ENCODE data around the gene EPS8L2. TPM values are rescaled to one million over a fixed set of nuclear protein-coding genes. Genes with fewer than 3 reads are reported as not detected.

Gene EPS8L2
- total and polyA plus RNA-seq, 2 of the 13 experiments (the other 11 are each of a cell fraction or from before 2014, with no cell fraction given), result 89.3 to 416 TPM

GRCh38 chr11:727859-728748 lies 22.1 kb downstream of the EPS8L2 start (continued):
- TF ChIP-seq SKIL (CRISPR knock-in tag; IDR thresholded peaks at IDR 0.05; ENCODE audit: borderline replicate concordance), result no peak
- TF ChIP-seq SMARCC2 (IDR thresholded peaks at IDR 0.05), result no peak
- no peak for TF ChIP-seq TRIM24 (CRISPR knock-in tag; IDR thresholded peaks at IDR 0.05)
- TF ChIP-seq ZSCAN5A (CRISPR knock-in tag; IDR thresholded peaks at IDR 0.05; ENCODE audit: borderline replicate concordance), result peak; percentile 52; the same call in 1 of the 2 replicates
- no peak for TF ChIP-seq IKZF4 (CRISPR knock-in tag; IDR thresholded peaks at IDR 0.05; ENCODE audit: borderline replicate concordance, low read depth, not compliant biosample characterization)
- TF ChIP-seq SP4 (CRISPR knock-in tag; IDR thresholded peaks at IDR 0.05), result peak; percentile 84
- TF ChIP-seq SALL2 (CRISPR knock-in tag; IDR thresholded peaks at IDR 0.05), result 0 out of 2 replicates have a peak, but pooled peaks have one; percentile 45
- TF ChIP-seq NR2F6 (IDR thresholded peaks at IDR 0.05), result no peak
- TF ChIP-seq NR2F6 (CRISPR knock-in tag; IDR thresholded peaks at IDR 0.05), result peak; percentile 43; the same call in 1 of the 2 replicates
- TF ChIP-seq ZNF235 (CRISPR knock-in tag; IDR thresholded peaks at IDR 0.05; ENCODE audit: borderline replicate concordance), result peak; percentile 62
- peak; percentile 36; the same call in 1 of the 2 replicates for TF ChIP-seq ZNF614 (CRISPR knock-in tag; IDR thresholded peaks at IDR 0.05; ENCODE audit: borderline replicate concordance)
- TF ChIP-seq DR1 (CRISPR knock-in tag; IDR thresholded peaks at IDR 0.05), result peak; percentile 49; the same call in 1 of the 2 replicates
- TF ChIP-seq RAD51 (IDR thresholded peaks at IDR 0.05; ENCODE audit: borderline replicate concordance), result no peak
- peak; percentile 81; the same call in 1 of the 2 replicates for TF ChIP-seq KDM5B (CRISPR knock-in tag; IDR thresholded peaks at IDR 0.05; ENCODE audit: borderline replicate concordance)
- peak; percentile 94 for TF ChIP-seq RXRA (CRISPR knock-in tag; IDR thresholded peaks at IDR 0.05)
- no peak for TF ChIP-seq IRF1 (CRISPR knock-in tag; IDR thresholded peaks at IDR 0.05; ENCODE audit: low read depth)
- no peak for TF ChIP-seq ZNF558 (CRISPR knock-in tag; IDR thresholded peaks at IDR 0.05; ENCODE audit: borderline replicate concordance)
- no peak for TF ChIP-seq ZNF615 (CRISPR knock-in tag; IDR thresholded peaks at IDR 0.05; ENCODE audit: borderline replicate concordance)
- no peak for TF ChIP-seq MNT (IDR thresholded peaks at IDR 0.05)
- TF ChIP-seq POGK (CRISPR knock-in tag; conservative IDR thresholded peaks at IDR 0.05), result 0 out of 2 replicates have a peak, but pooled peaks have one; percentile 57
- TF ChIP-seq ZNF709 (CRISPR knock-in tag; IDR thresholded peaks at IDR 0.05), result peak; percentile 79; the same call in 1 of the 2 replicates

Measured in HepG2 (cell line).